GM12878 (cell line): ENCODE measurements around the gene DGKI. TPM values are rescaled to one million over a fixed set of nuclear protein-coding genes. Genes with fewer than 3 reads are reported as not detected.

Experiments
- ATAC-seq: fragments of 200-7000 bp; cut with Tn5 transposase; 3 replicates; pipeline ENCODE4 v1.9.1; 2020; ENCODE audit warnings: mild to moderate bottlenecking, moderate library complexity
- BruUV-seq: library from RNA; stranded (reverse); fragments of 400-500 nt; replicated peaks from 2 replicates; lab custom pipeline; 2021; lab: Mats Ljungman, UMichigan
- CTCF ChIA-PET: fragments of 300-600 bp; sonication (Branson Sonifier 250); formaldehyde crosslinking; extraction: SDS; loops from one replicate; lab custom pipeline; 2021; ENCODE audit warnings: inconsistent platforms; lab: Yijun Ruan, JAX
- POLR2A ChIA-PET: fragments of 350-600 bp; formaldehyde crosslinking; extraction: SDS; loops from one replicate; lab custom pipeline; 2021; ENCODE audit warnings: inconsistent platforms; lab: Charles Lee
- RAD21 ChIA-PET: fragments of 300-600 bp; sonication (Branson Sonifier 250); formaldehyde crosslinking; loops from one replicate; lab custom pipeline; 2023; ENCODE audit warnings: antibody characterized with exemption; ENCODE audit not compliant: unreplicated experiment; lab: Charles Lee
- SMC1A ChIA-PET: fragments of 300-600 bp; sonication (Branson Sonifier 250); formaldehyde crosslinking; loops from one replicate; lab custom pipeline; 2023; ENCODE audit not compliant: unreplicated experiment, uncharacterized antibody; lab: Charles Lee
- DNase-seq: peaks from one replicate; pipeline ENCODE4 v3.0.0-alpha.2; 2011; ENCODE audit warnings: low read depth, low spot score
- FAIRE-seq: peaks from 3 replicates; lab custom pipeline; 2011; peaks lifted over from hg19 to GRCh38; lab: Jason Lieb, UNC
- H2AFZ ChIP-seq: 2 replicates; pipeline ENCODE4 v1.6.0; 2011; ENCODE audit warnings: low read depth, low read length, control low read depth; ENCODE audit not compliant: control insufficient read depth
- H3K27ac ChIP-seq: 2 replicates; pipeline ENCODE4 v1.5.1; 2011; ENCODE audit warnings: control low read depth; ENCODE audit not compliant: control insufficient read depth, insufficient read depth
- H3K27me3 ChIP-seq, 2 experiments: replicated peaks in 1 of 2; 2 replicates each; pipeline versions ENCODE4 v1.6.0 to v1.6.1; 2011; ENCODE audit warnings: low read length in 1 of 2; ENCODE audit not compliant: control insufficient read depth in 2 of 2, insufficient read depth in 2 of 2
- H3K36me3 ChIP-seq, 2 experiments: 2 replicates each; pipeline ENCODE4 v1.5.1; 2011; ENCODE audit warnings: low read length in 1 of 2; ENCODE audit not compliant: control insufficient read depth in 2 of 2, insufficient read depth in 2 of 2
- H3K4me1 ChIP-seq: 2 replicates; pipeline ENCODE4 v1.6.1; 2011; ENCODE audit warnings: mild to moderate bottlenecking, low read length, moderate library complexity, mixed read lengths; ENCODE audit not compliant: control insufficient read depth, insufficient read depth
- H3K4me2 ChIP-seq: 2 replicates; pipeline ENCODE4 v1.6.0; 2011; ENCODE audit warnings: control low read depth; ENCODE audit not compliant: control insufficient read depth, insufficient read depth
- H3K4me3 ChIP-seq: fragments of 200-600 bp; sonication (generic); 2 replicates; pipeline ENCODE4 v1.5.1; 2016
- H3K79me2 ChIP-seq: 2 replicates; pipeline ENCODE4 v1.6.0; 2011; ENCODE audit warnings: low read length; ENCODE audit not compliant: control insufficient read depth, insufficient read depth
- H3K9ac ChIP-seq: 2 replicates; pipeline ENCODE4 v1.8.0; 2011; ENCODE audit warnings: low read length, control low read depth, mixed read lengths; ENCODE audit not compliant: control insufficient read depth, insufficient read depth
- H3K9me3 ChIP-seq: replicated peaks from 3 replicates; pipeline ENCODE4 v1.5.1; 2011; ENCODE audit warnings: mild to moderate bottlenecking, low read length; ENCODE audit not compliant: control insufficient read depth, insufficient read depth
- H4K20me1 ChIP-seq: 2 replicates; pipeline ENCODE4 v1.6.0; 2011; ENCODE audit not compliant: control insufficient read depth, insufficient read depth
- ATF7 ChIP-seq: fragments of 450-650 bp; IDR thresholded peaks from 2 replicates; pipeline ENCODE4 v1.6.1; 2016; ENCODE audit warnings: low read depth, mild to moderate bottlenecking
- CHD1 ChIP-seq: IDR thresholded peaks from 2 replicates; pipeline ENCODE4 v1.6.1; 2012; ENCODE audit warnings: low read depth, low read length, improper control_type of control experiment
- EED ChIP-seq: sonication (generic); IDR thresholded peaks from 2 replicates; pipeline ENCODE4 v1.6.1; 2016; ENCODE audit warnings: antibody characterized with exemption, low read depth
- FOXM1 ChIP-seq: IDR thresholded peaks from 2 replicates; pipeline ENCODE4 v1.6.1; 2012; ENCODE audit warnings: low read depth, mild to moderate bottlenecking, inconsistent platforms, low read length, moderate library complexity
- MEF2B ChIP-seq: fragments of 450-650 bp; IDR thresholded peaks from 2 replicates; pipeline ENCODE4 v1.6.1; 2018; ENCODE audit warnings: mild to moderate bottlenecking, moderate library complexity; ENCODE audit not compliant: partially characterized antibody, poor library complexity, severe bottlenecking
- MXI1 ChIP-seq: fragments of 150-350 bp; IDR thresholded peaks from 2 replicates; pipeline ENCODE4 v1.6.1; 2011; ENCODE audit warnings: low read depth, mild to moderate bottlenecking, inconsistent platforms, low read length, improper control_type of control experiment
- SKIL ChIP-seq: fragments of 450-650 bp; IDR thresholded peaks from 2 replicates; pipeline ENCODE4 v1.6.1; 2017; ENCODE audit warnings: mild to moderate bottlenecking, low read depth, inconsistent platforms; ENCODE audit not compliant: poor library complexity, severe bottlenecking
- WGBS: methylation state at CpG from one replicate; pipeline ENCODE4 v1.1.6; 2016; ENCODE audit warnings: low lambda C conversion rate; ENCODE audit not compliant: insufficient replicate concordance, insufficient coverage; ENCODE audit errors: missing lambda C conversion rate; 5-methylcytosine and 5-hydroxymethylcytosine counted together
- in situ Hi-C: fragments of 300-500 bp; cut with MboI; formaldehyde crosslinking; loops from 9 replicates; pipeline ENCODE4 v1.14.3; 2018; ENCODE audit warnings: mixed read lengths
- intact Hi-C: fragments of 100-400 bp; cut with micrococcal nuclease; formaldehyde crosslinking; loops from one replicate; pipeline ENCODE4 v1.14.2; 2022; ENCODE audit not compliant: unreplicated experiment
- polyA plus RNA-seq, 11 experiments: library from polyadenylated mRNA; depleted of rRNA in 4 of 11; unstranded in 6 of 11; stranded (reverse) in 5 of 11; fragments of >200 nt; fragmentation: Nextera tagmentation in 4 of 11; fragmentation: Illumina TruSeq in 1 of 11; extraction: Ambion mirVana in 4 of 11; extraction: Trizol in 1 of 11; gene quantifications; 1 replicate in 1 of 11; 2 replicates in 10 of 11; pipeline versions ENCODE4 v1.2.1 to v1.2.3, GENCODE V29; 2011 to 2016; ENCODE audit warnings: inconsistent platforms in 2 of 11, missing spikeins in 2 of 11, low read depth in 1 of 11
- total RNA-seq, 4 experiments: library from RNA; depleted of rRNA in 3 of 4; stranded (reverse); fragments of >200 nt in 3 of 4; fragmentation: Illumina TruSeq in 1 of 4; extraction: Trizol in 1 of 4; gene quantifications; 2 replicates each; pipeline versions ENCODE4 v1.2.1 to v1.2.3, GENCODE V29; 2013 to 2021

DGKI gene
- total and polyA plus RNA-seq, 10 of the 15 experiments (the other 5 are each of a cell fraction or from before 2014, with no cell fraction given) = 10.4 to 37.1 (median 22.1) TPM

- intact Hi-C loops = no loop called here
- no peaks in the 10 kb centered on the region for H3K36me3 ChIP-seq
- FAIRE-seq = no peak
- H3K27ac ChIP-seq = no peak overlapping the region
- ChIA-PET RAD21 (interaction anchor here (1.1 to 5.4 kb wide), 5 partner anchors 9 to 124 kb away, joined by 3 to 72 read pairs (median 3); no protein-coding TSS in a partner anchor), POLR2A (interaction anchor here (0.9 to 5.1 kb wide), 5 partner anchors 10 to 253 kb away, joined by 3 to 34 read pairs (median 4); no protein-coding TSS in a partner anchor), CTCF (interaction anchor here (1.0 to 1.2 kb wide), 3 partner anchors 20 to 117 kb away, joined by 3 to 4 read pairs (median 3); no protein-coding TSS in a partner anchor), SMC1A (interaction anchor here (0.9 to 5.7 kb wide), 10 partner anchors 8 to 228 kb away, joined by 3 to 62 read pairs (median 7); no protein-coding TSS in a partner anchor)
- TF ChIP-seq MEF2B (no peak), CHD1 (no peak), ATF7 (no peak), SKIL (no peak), EED (no peak), FOXM1 (no peak), MXI1 (no peak)
- no peak overlapping the region for H2AFZ ChIP-seq
- no peak overlapping the region for H3K4me3 ChIP-seq
- H3K79me2 ChIP-seq = no peaks in the 10 kb centered on the region
- no peak overlapping the region for H3K9ac ChIP-seq
- no peaks in the 10 kb centered on the region for H4K20me1 ChIP-seq
- no peaks in the 10 kb centered on the region; the same call in 2 of the 3 replicates for H3K9me3 ChIP-seq
- in situ Hi-C loops = no loop called here
- H3K4me1 ChIP-seq = no peaks in the 10 kb centered on the region
- WGBS = 90% methylated on average over 5 of the region's 5 CpGs
- no peak for ATAC-seq
- H3K4me2 ChIP-seq = no peak overlapping the region
- BruUV-seq = no TSS peak
- H3K27me3 ChIP-seq = no peaks in the 10 kb centered on the region
- no peak for DNase-seq
Measured at GRCh38 chr7:137771273-137771672, 75.5 kb downstream of the DGKI start.
